Measurements from ENCODE around the gene CCL22. TPM values are rescaled to one million over a fixed set of nuclear protein-coding genes. Genes with fewer than 3 reads are reported as not detected.
"Not testable (repeated sequence)": the region's sequence is repeated elsewhere in the genome, so short reads cannot be mapped to it uniquely, and the experiment has no call there.

CCL22 gene
- total and polyA plus RNA-seq, 2 donors from 2014 or later, result 1.3 TPM; not detected in 1

GRCh38 chr16:57343221-57343620, 15.4 kb upstream of the CCL22 start:
- Histone ChIP-seq H3K4me3 (ENCODE audit: low read length in 3 of 3) (no peak overlapping the region), H3K36me3 (ENCODE audit: control insufficient read depth in 2 of 3, insufficient read depth in 3 of 3, low read length in 3 of 3) (no peaks in the 10 kb centered on the region), H3K27me3 (ENCODE audit: control insufficient read depth, insufficient read depth, low read length) (no peaks in the 10 kb centered on the region), H3K9ac (ENCODE audit: low read length in 3 of 3) (no peak overlapping the region), H3K9me3 (ENCODE audit: control insufficient read depth in 2 of 3, insufficient read depth in 1 of 3, low read length in 3 of 3) (peaks cover 0 to 3% (median 0%) of the 10 kb centered on the region in 3 donors), H3K27ac (ENCODE audit: low read depth in 2 of 2, low read length in 2 of 2) (no peak overlapping the region), H3K4me1 (ENCODE audit: control insufficient read depth in 2 of 3, insufficient read depth in 2 of 3, low read depth in 1 of 3, low read length in 3 of 3) (no peaks in the 10 kb centered on the region)
- intact Hi-C loops (cut with DNase I), result no loop called here
- no peak for TF ChIP-seq CTCF (IDR thresholded peaks at IDR 0.05; ENCODE audit: borderline replicate concordance, extremely low read depth, insufficient read depth)
- DNase-seq (no peak), FAIRE-seq (no peak)

DNA sequence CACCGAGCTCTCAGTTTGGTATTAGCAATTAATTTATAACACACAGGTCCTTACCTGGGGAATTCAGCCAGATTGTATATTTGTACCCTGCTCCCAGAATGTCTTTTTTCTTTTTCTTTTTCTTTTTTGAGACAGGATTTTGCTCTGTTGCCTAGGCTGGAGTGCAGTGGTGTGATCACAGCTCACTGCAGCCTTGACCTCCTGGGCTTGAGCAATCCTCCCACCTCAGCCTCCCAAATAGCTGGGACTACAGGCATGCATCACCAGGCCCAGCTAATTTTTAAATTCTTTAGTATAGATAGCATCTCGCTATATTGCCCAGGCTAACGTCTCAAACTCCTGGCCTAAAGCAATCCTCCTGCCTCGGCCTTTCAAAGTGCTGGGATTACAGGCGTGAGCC, 14.5 kb upstream of the CCL22 start:
- H3K27me3 ChIP-seq (ENCODE audit: control insufficient read depth, insufficient read depth, low read length); H3K9ac ChIP-seq (ENCODE audit: low read length in 3 of 3); FAIRE-seq; intact Hi-C loops (cut with DNase I); H3K36me3 ChIP-seq (ENCODE audit: control insufficient read depth in 2 of 3, insufficient read depth in 3 of 3, low read length in 3 of 3); H3K4me1 ChIP-seq (ENCODE audit: control insufficient read depth in 2 of 3, insufficient read depth in 2 of 3, low read depth in 1 of 3, low read length in 3 of 3); H3K4me3 ChIP-seq (ENCODE audit: low read length in 3 of 3); DNase-seq; H3K27ac ChIP-seq (ENCODE audit: low read depth in 2 of 2, low read length in 2 of 2); H3K9me3 ChIP-seq (ENCODE audit: control insufficient read depth in 2 of 3, insufficient read depth in 1 of 3, low read length in 3 of 3): not testable (repeated sequence)

- no peak for FAIRE-seq
- intact Hi-C loops (cut with DNase I), result no loop called here
- no peak for TF ChIP-seq CTCF (IDR thresholded peaks at IDR 0.05; ENCODE audit: borderline replicate concordance, extremely low read depth, insufficient read depth)
These were observed 13.6 kb upstream of the CCL22 start for GRCh38 chr16:57345021-57345420.

GRCh38 chr16:57345666-57346204, 12.8 kb upstream of the CCL22 start:
- FAIRE-seq (no peak), DNase-seq (no peak)
- H3K9ac ChIP-seq (ENCODE audit: low read length in 3 of 3), result no peak overlapping the region

More at GRCh38 chr16:57345021-57345420, 13.6 kb upstream of the CCL22 start:
- Histone ChIP-seq H3K36me3 (ENCODE audit: control insufficient read depth in 2 of 3, insufficient read depth in 3 of 3, low read length in 3 of 3) (no peaks in the 10 kb centered on the region), H3K4me3 (ENCODE audit: low read length in 3 of 3) (no peak overlapping the region), H3K27me3 (ENCODE audit: control insufficient read depth, insufficient read depth, low read length) (no peaks in the 10 kb centered on the region), H3K9ac (ENCODE audit: low read length in 3 of 3) (no peak overlapping the region), H3K9me3 (ENCODE audit: control insufficient read depth in 2 of 3, insufficient read depth in 1 of 3, low read length in 3 of 3) (peaks cover 0 to 3% (median 0%) of the 10 kb centered on the region in 3 donors), H3K27ac (ENCODE audit: low read depth in 2 of 2, low read length in 2 of 2) (no peak overlapping the region), H3K4me1 (ENCODE audit: control insufficient read depth in 2 of 3, insufficient read depth in 2 of 3, low read depth in 1 of 3, low read length in 3 of 3) (no peaks in the 10 kb centered on the region)
- DNase-seq, result no peak

More at GRCh38 chr16:57345666-57346204, 12.8 kb upstream of the CCL22 start:
- H3K9me3 ChIP-seq (ENCODE audit: control insufficient read depth in 2 of 3, insufficient read depth in 1 of 3, low read length in 3 of 3), result peaks cover 0 to 3% (median 0%) of the 10 kb centered on the region in 3 donors
- H3K36me3 ChIP-seq (ENCODE audit: control insufficient read depth in 2 of 3, insufficient read depth in 3 of 3, low read length in 3 of 3), result no peaks in the 10 kb centered on the region
- no peak overlapping the region for H3K4me3 ChIP-seq (ENCODE audit: low read length in 3 of 3)
- intact Hi-C loops (cut with DNase I), result no loop called here
- H3K27ac ChIP-seq (ENCODE audit: low read depth in 2 of 2, low read length in 2 of 2), result no peak overlapping the region
- no peak for TF ChIP-seq CTCF (IDR thresholded peaks at IDR 0.05; ENCODE audit: borderline replicate concordance, extremely low read depth, insufficient read depth)
- H3K27me3 ChIP-seq (ENCODE audit: control insufficient read depth, insufficient read depth, low read length), result no peaks in the 10 kb centered on the region
- no peaks in the 10 kb centered on the region for H3K4me1 ChIP-seq (ENCODE audit: control insufficient read depth in 2 of 3, insufficient read depth in 2 of 3, low read depth in 1 of 3, low read length in 3 of 3)
